GM21526 (cell line): Measurements from ENCODE around the gene OR10G8.

Source experiments
- ATAC-seq: cut with Tn5 transposase; IDR thresholded peaks from one replicate; pipeline ENCODE4 v1.9.1; 2021; ENCODE audit warnings: moderate library complexity; ENCODE audit not compliant: unreplicated experiment, low FRiP score

OR10G8 gene

DNA sequence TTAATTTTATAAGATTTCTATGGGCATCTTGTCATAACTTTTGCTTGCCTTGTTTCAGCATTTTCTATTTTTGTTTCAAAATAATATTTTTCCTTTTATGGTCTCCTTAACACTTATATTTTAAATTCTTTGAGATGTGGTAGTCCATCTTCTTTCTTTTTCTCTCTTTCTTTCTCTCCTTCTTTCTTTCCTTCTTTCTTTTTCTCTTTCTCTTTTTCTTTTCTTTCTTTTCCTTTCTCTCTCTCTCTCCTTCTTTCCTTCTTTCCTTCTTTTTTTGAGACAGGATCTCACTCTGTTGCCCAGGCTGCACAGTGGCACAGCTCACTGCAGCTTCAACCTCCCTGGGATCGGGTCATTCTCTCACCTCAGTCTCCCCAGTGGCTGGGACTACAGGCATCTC, 50.7 kb downstream of the OR10G8 start:
- no peak for ATAC-seq

DNA sequence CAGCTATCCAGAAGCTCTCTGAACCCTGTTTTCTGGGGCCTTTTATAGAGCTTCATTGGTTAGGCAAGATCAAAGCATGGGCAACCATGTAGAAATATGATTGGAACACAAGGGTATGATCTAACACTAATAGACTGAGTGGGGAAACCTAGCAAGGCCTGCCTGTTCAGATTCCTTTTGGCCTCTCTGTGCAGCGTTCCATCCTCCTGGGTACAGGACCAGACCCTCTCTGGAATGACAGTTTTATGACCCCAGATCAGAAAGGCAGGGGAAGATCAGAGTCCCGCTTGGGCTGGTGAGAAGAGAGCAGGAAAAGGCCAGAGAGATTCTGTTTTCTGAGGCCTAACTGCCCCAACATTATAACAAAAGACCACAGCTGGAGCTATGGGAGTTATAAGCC, 52.0 kb downstream of the OR10G8 start:
- ATAC-seq, result no peak

DNA sequence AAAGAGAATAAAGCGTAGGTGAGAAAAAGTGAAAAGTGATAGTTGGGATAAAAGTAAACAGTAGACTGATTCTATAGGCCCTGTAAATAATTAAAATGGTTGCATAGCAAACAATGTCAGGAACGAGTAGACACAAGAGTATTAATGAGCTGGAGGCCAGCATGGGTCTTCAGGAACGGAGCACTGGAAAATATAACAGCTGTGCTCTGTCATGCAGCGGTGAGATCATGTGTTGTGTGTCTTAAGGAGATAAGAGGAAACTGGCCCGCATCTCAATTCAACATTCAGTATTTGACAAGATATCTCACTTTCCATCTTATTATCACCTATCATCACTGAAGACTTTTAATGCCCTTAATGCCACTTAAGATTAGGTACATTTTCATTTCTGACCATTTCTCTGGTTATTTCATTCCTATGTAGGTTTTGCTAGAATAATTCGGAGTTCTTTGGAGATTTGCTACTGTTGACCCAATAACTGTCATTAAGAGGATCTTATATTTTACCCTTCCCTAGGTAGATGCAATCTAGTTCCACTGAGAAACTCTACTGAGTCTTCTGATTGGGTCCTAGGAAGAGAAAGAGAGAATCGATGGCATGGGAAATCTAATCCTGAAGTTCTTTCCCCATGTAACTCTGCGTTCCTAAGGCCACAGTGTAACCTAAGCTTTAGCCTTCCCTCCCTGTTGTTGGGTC, 53.2 kb downstream of the OR10G8 start:
- ATAC-seq, result no peak
